ENCODE measurements around the gene MT1E.
"Not testable (repeated sequence)": the region's sequence is repeated elsewhere in the genome, so short reads cannot be mapped to it uniquely, and the experiment has no call there.

The MT1E gene

DNA sequence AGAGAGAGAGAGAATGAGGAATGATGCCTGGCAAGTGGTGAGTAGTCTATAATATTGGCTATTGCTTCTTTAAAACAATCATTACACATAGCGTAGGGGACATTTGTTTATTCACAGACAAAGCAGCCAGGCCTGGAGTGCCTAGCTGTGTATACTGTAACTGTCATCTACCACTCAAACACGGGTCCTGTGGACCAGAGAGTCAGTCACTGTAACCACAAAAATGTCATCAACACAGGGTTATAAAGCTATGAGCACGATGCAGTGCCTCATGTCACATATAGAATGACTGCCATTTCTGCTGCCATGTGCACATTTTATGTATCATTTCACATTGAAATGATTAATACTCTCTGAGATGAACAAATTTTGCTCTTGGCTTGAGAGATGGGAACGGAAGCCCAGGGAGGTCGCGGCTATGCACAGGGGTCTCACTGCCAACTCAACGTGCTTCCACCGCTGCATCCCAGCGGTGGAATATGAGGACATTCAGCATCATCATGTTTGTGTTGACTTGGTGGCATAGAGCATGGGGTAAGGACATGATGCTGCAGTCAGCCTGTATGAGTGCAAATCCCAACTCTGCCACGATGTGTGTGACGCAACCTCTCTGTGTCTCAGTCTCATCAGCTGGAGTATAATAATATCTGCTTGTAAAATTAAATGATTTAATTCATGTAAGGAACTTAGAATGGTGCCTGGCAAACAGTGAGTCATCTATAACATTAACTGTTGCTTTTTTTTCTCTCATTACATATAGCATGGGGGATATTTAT, 47.4 kb downstream of the MT1E start:
- DNase-seq = no peak

DNA sequence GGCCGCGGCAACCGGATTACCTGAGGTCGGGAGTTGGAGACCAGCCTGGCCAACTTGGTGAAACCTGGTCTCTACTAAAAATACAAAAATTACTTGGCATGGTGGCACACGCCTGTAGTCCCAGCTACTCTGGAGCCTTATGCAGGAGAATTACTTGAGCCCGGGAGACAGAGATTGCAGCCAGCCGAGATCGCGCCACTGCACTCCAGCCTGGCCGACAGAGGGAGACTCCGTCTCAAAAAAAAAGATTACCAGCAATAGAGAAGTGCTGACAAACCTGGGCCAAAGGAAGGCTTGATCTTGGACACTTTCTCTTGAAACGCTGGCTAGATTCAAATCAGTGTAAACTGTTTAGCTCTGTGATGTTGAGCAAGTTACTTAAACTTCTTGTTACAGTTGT, 48.3 kb downstream of the MT1E start:
- DNase-seq = peak; percentile 12 to 36

- DNase-seq = not testable (repeated sequence)
These were observed 49.0 kb downstream of the MT1E start for GRCh38 chr16:56674570-56674969.

GRCh38 chr16:56675685-56676210, 50.2 kb downstream of the MT1E start:
- peak; percentile 32 to 51 for DNase-seq

Data from CD4-positive, alpha-beta T cell treated with Interferon alpha-2 for 1 hour (primary cell).